Memory B cell (primary cell): ENCODE data around the gene PDSS1.
"Not testable (repeated sequence)": the region's sequence is repeated elsewhere in the genome, so short reads cannot be mapped to it uniquely, and the experiment has no call there.

Experiments used
- ATAC-seq: fragments of 150-1000 bp; cut with Tn5 transposase; 2 replicates; pipeline ENCODE4 v1.10.0; 2021; ENCODE audit warnings: low read depth, mild to moderate bottlenecking, moderate library complexity
- DNase-seq, 2 donors: peaks; one replicate each; pipeline ENCODE4 v3.0.0; 2022; ENCODE audit warnings: low spot score in 2 of 2
- H3K27ac Mint-ChIP-seq: one replicate; pipeline ENCODE4 v1.8.0; 2022; ENCODE audit warnings: mild to moderate bottlenecking, moderate library complexity, mixed read lengths
- H3K27me3 Mint-ChIP-seq: one replicate; pipeline ENCODE4 v1.8.0; 2022; ENCODE audit warnings: mixed read lengths
- H3K36me3 Mint-ChIP-seq: one replicate; pipeline ENCODE4 v1.8.0; 2022; ENCODE audit warnings: mild to moderate bottlenecking, mixed read lengths
- H3K4me1 Mint-ChIP-seq: one replicate; pipeline ENCODE4 v1.8.0; 2022; ENCODE audit warnings: mixed read lengths
- H3K4me3 Mint-ChIP-seq: one replicate; pipeline ENCODE4 v1.8.0; 2022; ENCODE audit warnings: mild to moderate bottlenecking, moderate library complexity, mixed read lengths
- H3K9me3 Mint-ChIP-seq: one replicate; pipeline ENCODE4 v1.8.0; 2022; ENCODE audit warnings: mixed read lengths

The PDSS1 gene

DNA sequence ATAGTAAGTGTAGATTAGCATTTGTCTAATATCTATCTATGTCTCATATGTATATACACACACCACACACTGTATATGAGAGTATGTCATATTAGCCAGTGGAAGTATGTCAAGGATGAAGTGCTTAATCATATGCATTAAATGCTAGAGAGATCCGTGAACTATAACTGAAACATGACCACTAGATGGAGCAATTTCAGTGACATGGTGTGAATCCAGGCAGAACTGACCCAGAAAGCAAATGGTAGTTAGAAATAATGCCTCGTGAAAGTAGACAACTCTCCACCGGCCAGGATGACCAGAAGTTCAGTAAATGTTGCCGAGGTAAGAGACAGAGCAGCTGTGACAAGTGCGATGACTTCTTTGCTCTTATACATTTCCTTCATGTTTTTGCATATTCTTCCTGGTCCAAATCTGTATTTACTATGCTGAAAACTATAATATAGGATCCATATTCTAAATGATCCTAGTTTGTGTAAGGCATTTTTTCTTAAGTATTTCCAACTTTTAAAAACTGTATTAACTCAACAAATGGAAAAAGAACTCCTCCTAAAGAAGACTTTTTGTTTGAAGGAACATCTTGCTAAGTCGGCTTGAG is 12.7 kb upstream of the PDSS1 start:
- DNase-seq (peak; percentile 12 to 35), ATAC-seq (peak; percentile 99)
- H3K4me1 Mint-ChIP-seq, H3K4me3 Mint-ChIP-seq, H3K9me3 Mint-ChIP-seq, H3K27ac Mint-ChIP-seq, H3K36me3 Mint-ChIP-seq, H3K27me3 Mint-ChIP-seq: not testable (repeated sequence)

GRCh38 chr10:26685441-26685840 is 12.1 kb upstream of the PDSS1 start:
- no peak overlapping the region for H3K4me3 Mint-ChIP-seq
- H3K9me3 Mint-ChIP-seq = no peaks in the 10 kb centered on the region
- ATAC-seq (no peak), DNase-seq (no peak)
- peaks cover 4% of the 10 kb centered on the region for H3K4me1 Mint-ChIP-seq
- H3K27me3 Mint-ChIP-seq = peaks cover 6% of the 10 kb centered on the region
- no peaks in the 10 kb centered on the region for H3K36me3 Mint-ChIP-seq
- H3K27ac Mint-ChIP-seq = no peak overlapping the region

- DNase-seq = no peak
- Mint-ChIP-seq H3K27ac (no peak overlapping the region), H3K36me3 (no peaks in the 10 kb centered on the region), H3K9me3 (no peaks in the 10 kb centered on the region), H3K4me3 (no peak overlapping the region), H3K27me3 (peaks cover 6% of the 10 kb centered on the region), H3K4me1 (peaks cover 4% of the 10 kb centered on the region)
- ATAC-seq = no peak
Observed at GRCh38 chr10:26689399-26689798, 8.1 kb upstream of the PDSS1 start.

- Mint-ChIP-seq H3K27me3 (peaks cover 2% of the 10 kb centered on the region), H3K27ac (no peak overlapping the region), H3K4me1 (no peaks in the 10 kb centered on the region), H3K4me3 (no peak overlapping the region), H3K36me3 (no peaks in the 10 kb centered on the region), H3K9me3 (no peaks in the 10 kb centered on the region)
- DNase-seq (no peak), ATAC-seq (no peak)
Observed at GRCh38 chr10:26690731-26691475, 6.6 kb upstream of the PDSS1 start.

GRCh38 chr10:26694536-26694935 is 3.0 kb upstream of the PDSS1 start:
- not testable (repeated sequence) for DNase-seq, H3K9me3 Mint-ChIP-seq, H3K4me3 Mint-ChIP-seq, H3K27ac Mint-ChIP-seq, ATAC-seq, H3K27me3 Mint-ChIP-seq, H3K36me3 Mint-ChIP-seq
- H3K4me1 Mint-ChIP-seq = peaks cover 14% of the 10 kb centered on the region

GRCh38 chr10:26696786-26697162 is 727 bp upstream of the PDSS1 start:
- Mint-ChIP-seq H3K4me3 (peak overlapping the region; percentile 98), H3K36me3 (no peaks in the 10 kb centered on the region), H3K9me3 (no peaks in the 10 kb centered on the region), H3K4me1 (peaks cover 17% of the 10 kb centered on the region), H3K27me3 (no peaks in the 10 kb centered on the region), H3K27ac (peak overlapping the region; percentile 81)
- ATAC-seq (no peak), DNase-seq (no peak)

DNA sequence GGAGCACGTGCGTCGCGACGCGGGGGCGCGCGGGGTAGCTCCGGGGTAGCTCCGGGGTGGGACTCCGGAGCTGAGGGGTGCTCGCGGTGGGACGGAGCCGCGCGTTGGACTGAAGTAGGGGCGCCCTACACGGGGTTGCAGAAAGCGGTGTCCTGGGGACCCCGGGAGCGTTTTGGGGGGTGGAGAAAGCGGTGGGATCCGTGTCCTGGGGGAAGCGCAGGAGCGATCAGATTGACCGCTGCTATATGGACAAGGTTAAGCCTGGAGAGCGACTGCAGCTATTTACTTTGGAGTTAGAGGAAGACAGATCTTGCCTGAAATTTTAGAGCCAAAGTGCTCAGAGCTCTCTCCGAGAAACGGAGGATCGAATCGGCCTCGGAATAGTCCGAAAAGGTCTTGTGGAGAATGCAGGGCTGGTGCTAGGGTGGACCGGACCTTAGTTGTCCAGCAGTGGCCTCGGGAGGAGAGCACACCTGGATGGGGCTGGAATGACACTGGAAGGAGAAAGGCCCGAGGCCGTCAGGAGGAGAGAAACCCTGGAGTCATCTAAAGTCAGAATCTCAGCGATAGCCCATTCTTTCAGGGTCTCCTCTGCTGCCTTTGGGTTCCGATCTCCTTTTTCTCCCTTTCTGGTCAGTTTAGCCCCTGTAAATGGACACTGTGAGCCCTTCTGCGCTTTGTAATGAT is 564 bp downstream of the PDSS1 start:
- no peaks in the 10 kb centered on the region for H3K27me3 Mint-ChIP-seq
- DNase-seq (no peak), ATAC-seq (no peak)
- H3K9me3 Mint-ChIP-seq = no peaks in the 10 kb centered on the region
- peak overlapping the region; percentile 98 for H3K4me3 Mint-ChIP-seq
- H3K36me3 Mint-ChIP-seq = no peaks in the 10 kb centered on the region
- peak overlapping the region; percentile 81 for H3K27ac Mint-ChIP-seq
- H3K4me1 Mint-ChIP-seq = peaks cover 17% of the 10 kb centered on the region

DNA sequence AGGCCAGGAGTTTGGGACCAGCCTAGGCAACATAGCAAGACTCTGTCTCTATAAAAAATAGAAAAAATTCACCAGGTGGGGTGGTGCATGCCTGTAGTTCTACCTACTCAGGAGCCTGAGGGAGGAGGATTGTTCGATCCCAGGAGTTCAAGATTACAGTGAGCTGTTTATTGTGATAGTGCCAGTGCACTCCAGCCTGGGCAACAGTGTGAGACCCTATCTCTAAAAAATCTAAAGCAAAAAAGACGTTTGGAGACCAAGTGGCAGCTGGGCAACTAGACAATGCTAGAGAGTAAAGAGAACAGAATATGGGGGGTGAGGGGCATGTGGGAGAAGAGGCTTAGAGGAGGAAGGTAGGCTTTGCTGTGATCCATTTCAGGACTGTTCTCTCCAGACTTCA is 1.4 kb downstream of the PDSS1 start:
- Mint-ChIP-seq H3K36me3 (no peaks in the 10 kb centered on the region), H3K4me1 (peaks cover 17% of the 10 kb centered on the region), H3K9me3 (no peaks in the 10 kb centered on the region), H3K4me3 (no peak overlapping the region), H3K27me3 (no peaks in the 10 kb centered on the region), H3K27ac (no peak overlapping the region)
- no peak for DNase-seq
- no peak for ATAC-seq

DNA sequence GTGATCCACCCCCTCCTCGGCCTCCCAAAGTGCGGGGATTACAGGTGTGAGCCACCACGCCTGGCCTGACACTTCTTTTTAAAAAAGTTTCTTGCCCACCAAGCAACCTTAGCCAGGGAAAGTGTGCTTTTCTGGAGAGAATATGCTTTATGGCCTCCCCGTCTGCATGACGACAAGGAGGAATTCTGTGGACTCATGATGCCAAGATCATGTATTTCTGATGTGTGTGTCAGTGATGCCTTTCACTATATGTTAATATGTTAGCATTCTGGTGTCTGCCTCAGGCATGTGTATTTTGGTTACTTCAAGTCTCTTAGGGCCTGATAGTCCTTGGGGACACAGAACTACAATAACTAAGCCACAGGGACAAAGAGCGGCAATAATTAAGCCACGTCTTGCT is 2.1 kb downstream of the PDSS1 start:
- H3K4me3 Mint-ChIP-seq = no peak overlapping the region
- H3K36me3 Mint-ChIP-seq = no peaks in the 10 kb centered on the region
- peaks cover 17% of the 10 kb centered on the region for H3K4me1 Mint-ChIP-seq
- H3K9me3 Mint-ChIP-seq = no peaks in the 10 kb centered on the region
- H3K27ac Mint-ChIP-seq = no peak overlapping the region
- ATAC-seq = no peak
- DNase-seq = no peak
- H3K27me3 Mint-ChIP-seq = no peaks in the 10 kb centered on the region

DNA sequence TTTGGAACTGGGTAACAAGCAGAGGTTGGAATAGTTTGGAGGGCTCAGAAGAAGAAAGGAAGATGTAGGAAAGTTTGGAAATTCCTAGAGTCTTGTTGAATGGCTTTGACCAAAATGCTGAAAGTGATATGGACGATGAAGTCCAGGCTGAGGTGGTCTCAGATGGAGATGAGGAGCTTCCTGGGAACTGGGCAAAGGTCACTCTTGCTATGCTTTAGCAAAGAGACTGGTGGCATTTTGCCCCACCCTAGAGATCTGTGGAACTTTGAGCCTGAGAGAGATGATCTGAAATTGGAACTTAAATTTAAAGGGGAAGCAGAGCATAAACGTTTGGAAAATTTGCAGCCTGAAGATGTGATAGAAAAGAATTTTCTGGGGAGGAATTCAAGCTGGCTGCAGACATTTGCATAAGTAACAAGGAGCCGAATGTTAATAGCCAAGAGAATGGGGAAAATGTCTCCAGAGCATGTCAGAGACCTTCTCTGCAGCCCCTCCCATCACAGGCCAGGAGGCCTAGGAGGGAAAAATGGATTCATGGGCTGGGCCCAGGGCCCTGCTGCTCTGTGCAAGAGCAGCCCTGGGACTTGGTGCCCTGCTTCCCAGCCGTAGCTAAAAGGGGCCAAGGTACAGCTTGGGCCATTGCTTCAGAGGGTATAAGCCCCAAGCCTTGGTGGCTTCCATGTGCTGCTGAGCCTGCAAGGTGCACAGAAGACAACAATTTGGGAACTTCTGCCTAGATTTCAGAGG is 3.6 kb downstream of the PDSS1 start:
- no peak overlapping the region for H3K27ac Mint-ChIP-seq
- DNase-seq (no peak), ATAC-seq (no peak)
- H3K27me3 Mint-ChIP-seq = no peaks in the 10 kb centered on the region
- no peaks in the 10 kb centered on the region for H3K9me3 Mint-ChIP-seq
- H3K4me1 Mint-ChIP-seq = peaks cover 17% of the 10 kb centered on the region
- H3K4me3 Mint-ChIP-seq = no peak overlapping the region
- peaks cover 3% of the 10 kb centered on the region for H3K36me3 Mint-ChIP-seq

DNA sequence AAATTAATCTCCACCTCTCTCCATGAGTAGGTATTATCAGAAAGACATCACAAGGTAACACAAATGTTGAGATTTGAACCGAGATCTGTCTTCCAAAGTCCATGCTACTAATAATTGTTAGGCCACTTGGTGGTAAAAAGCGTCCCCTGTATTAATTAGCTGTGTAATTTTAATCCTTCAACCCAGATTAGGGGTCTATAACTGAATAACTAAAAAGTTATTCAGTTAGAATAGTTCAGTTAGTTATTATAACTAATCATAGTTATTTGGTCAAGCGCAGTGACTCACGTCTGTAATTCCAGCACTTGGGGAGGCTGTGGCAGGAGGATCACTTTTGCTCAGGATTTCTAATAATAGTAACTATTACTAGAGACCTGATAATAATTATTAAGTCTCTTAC is 5.6 kb downstream of the PDSS1 start:
- Mint-ChIP-seq H3K4me1 (peaks cover 8% of the 10 kb centered on the region), H3K27me3 (no peaks in the 10 kb centered on the region), H3K36me3 (peaks cover 18% of the 10 kb centered on the region), H3K27ac (no peak overlapping the region), H3K9me3 (no peaks in the 10 kb centered on the region), H3K4me3 (no peak overlapping the region)
- ATAC-seq (no peak), DNase-seq (no peak)

- Mint-ChIP-seq H3K27me3 (no peaks in the 10 kb centered on the region), H3K9me3 (no peaks in the 10 kb centered on the region), H3K27ac (no peak overlapping the region), H3K36me3 (peaks cover 25% of the 10 kb centered on the region), H3K4me1 (peaks cover 3% of the 10 kb centered on the region), H3K4me3 (no peak overlapping the region)
- ATAC-seq (no peak), DNase-seq (no peak)
Observed at GRCh38 chr10:26703974-26704373, 6.5 kb downstream of the PDSS1 start.

DNA sequence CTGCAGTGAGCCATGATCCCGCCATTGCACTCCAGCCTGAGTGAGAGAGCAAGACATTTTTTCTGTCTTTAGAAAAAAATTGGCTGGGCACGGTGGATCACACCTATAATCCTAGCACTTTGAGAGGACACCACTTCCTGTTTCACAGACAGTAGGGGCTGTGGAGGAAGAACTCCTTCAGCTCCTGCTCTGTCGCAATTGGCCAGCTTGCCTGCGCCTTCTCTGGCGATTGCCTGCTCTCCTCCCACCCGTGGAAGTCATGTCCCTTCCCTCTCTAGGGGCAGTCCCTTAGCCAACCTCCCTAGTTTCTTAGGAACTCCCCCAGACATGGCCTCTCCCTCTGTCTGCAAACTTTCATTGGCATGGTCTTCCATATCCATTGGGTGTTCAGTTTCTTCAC is 8.7 kb downstream of the PDSS1 start:
- ATAC-seq = no peak
- no peak overlapping the region for H3K27ac Mint-ChIP-seq
- H3K4me1 Mint-ChIP-seq = no peaks in the 10 kb centered on the region
- no peaks in the 10 kb centered on the region for H3K9me3 Mint-ChIP-seq
- peaks cover 25% of the 10 kb centered on the region for H3K36me3 Mint-ChIP-seq
- H3K27me3 Mint-ChIP-seq = no peaks in the 10 kb centered on the region
- no peak for DNase-seq
- H3K4me3 Mint-ChIP-seq = no peak overlapping the region

- H3K4me3 Mint-ChIP-seq = no peak overlapping the region
- peaks cover 25% of the 10 kb centered on the region for H3K36me3 Mint-ChIP-seq
- no peak overlapping the region for H3K27ac Mint-ChIP-seq
- DNase-seq (no peak), ATAC-seq (no peak)
- no peaks in the 10 kb centered on the region for H3K4me1 Mint-ChIP-seq
- no peaks in the 10 kb centered on the region for H3K27me3 Mint-ChIP-seq
- no peaks in the 10 kb centered on the region for H3K9me3 Mint-ChIP-seq
Observed at GRCh38 chr10:26706936-26707335, 9.4 kb downstream of the PDSS1 start.
